Measurements from ENCODE around the gene ARHGEF39.
A peak's percentile ranks its signal among the peaks of the same experiment; 100 is the strongest.

The ARHGEF39 gene, protein sequence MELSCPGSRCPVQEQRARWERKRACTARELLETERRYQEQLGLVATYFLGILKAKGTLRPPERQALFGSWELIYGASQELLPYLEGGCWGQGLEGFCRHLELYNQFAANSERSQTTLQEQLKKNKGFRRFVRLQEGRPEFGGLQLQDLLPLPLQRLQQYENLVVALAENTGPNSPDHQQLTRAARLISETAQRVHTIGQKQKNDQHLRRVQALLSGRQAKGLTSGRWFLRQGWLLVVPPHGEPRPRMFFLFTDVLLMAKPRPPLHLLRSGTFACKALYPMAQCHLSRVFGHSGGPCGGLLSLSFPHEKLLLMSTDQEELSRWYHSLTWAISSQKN

DNA sequence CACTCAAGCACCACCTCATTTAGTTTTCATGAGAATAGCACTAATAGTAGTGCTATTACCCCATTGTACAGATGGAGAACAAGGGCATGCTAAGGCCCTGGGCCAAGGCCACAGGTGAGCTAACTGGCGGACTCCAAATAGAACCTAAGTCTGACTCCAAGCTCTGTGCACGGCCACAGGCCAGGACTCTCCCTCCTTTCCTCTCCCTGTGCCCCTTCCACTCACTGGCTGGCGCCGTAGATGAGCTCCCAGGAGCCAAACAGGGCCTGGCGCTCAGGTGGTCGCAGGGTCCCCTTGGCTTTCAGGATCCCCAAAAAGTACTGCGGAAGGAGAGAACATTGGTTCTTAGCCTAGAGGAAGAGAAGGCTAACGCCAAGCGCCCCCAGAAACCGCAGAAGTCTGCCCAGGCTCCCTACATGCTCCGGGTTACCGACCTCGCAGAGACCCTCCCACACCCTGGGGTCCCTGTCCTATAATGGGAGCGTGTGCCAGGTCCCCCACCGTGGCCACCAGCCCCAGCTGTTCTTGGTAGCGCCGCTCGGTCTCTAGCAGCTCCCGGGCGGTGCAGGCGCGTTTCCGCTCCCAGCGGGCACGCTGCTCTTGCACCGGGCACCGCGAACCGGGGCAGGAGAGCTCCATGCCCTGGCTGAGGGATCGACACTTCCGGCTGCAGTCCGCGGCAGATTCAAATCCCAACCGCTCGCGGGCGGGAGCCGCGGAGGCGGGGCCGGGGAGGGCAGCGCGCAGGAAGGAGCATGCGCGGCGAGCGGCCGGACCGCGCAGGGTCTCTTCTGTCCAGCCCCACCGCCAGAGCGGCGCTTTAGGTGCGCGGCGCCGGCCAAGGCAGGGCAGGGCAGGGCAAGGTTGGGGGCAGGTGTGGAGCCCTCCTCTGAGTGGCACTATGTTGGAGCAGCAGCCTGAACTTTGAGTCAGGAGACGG, at the start of gene ARHGEF39:
Gene ARHGEF39, minus strand, starts transcription at position 665 of the 940 bp plus-strand sequence. Its CDS starts 26 bp downstream, at position 639.
- DNase-seq (ENCODE audit: low spot score): peak; percentile 89

DNA sequence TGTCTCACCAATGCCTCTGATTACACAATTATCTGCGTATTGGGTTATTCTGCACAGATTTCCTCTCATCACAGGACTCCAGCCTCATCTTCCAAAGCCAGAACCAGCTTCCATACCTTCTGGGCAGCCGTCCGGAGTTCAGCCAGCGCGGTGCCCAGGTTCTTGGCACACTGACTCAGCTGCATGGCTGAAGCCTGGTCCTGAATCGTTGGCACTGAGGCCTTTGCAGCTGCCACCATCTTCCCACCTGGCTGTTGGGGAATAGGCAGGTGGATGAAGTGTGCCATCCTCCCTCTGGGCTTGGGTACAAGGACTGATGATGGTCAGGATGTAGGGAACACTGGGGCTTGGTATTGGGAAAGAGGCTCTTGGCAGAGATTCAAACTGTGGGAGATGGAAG, 49.1 kb upstream of the ARHGEF39 start:
- no peak for DNase-seq (ENCODE audit: low spot score)

DNA sequence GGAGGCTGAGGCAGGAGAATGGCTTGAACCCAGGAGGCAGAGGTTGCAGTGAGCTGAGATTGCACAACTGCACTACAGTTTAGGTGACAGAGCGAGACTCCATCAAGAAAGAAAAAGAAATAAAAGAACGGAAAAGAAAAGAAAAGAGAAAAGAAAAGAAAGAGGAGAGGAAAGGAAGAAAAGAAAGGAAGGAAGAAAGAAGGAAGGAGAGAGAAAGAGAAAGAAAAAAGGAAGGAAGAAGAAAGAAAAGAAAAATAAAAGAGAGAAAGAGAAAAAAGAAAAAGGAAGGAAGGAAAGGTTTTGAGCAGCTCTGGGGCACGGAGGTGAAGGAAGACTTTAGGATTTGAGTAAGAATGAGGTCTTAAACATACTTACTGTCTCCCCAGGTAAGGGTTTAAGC, 48.6 kb upstream of the ARHGEF39 start:
- DNase-seq (ENCODE audit: low spot score): no peak

DNA sequence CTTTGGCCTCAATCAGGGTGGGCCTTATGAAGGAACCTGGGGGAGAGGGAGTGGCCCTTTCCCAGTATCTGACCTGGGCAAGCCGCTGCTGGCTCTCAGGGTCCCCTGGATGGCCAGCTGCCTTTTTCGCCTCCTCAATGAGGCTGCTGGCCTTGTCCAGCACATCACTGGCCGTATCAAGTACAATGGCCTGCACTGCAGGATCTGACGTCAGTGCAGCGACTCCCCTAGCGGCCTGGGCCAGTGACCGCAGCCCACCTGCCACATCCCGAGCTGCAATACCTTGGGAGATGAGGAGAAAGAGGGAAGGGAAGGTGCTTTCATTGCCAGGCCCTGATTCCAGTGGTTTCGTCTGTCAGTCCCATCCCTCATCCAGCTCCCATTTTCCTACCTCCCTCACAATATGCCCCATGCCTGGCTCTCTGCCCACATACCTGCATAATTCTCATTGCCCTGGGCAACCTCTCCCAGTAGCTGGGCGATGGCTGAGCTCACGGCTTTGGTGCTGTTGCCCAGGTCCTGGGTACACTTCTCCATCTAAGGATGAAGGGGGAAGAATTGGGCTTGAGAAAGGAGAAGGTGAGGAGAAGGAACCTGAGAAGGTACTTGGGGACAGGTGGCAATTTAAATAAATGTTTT, 47.9 kb upstream of the ARHGEF39 start:
- no peak for DNase-seq (ENCODE audit: low spot score)

DNA sequence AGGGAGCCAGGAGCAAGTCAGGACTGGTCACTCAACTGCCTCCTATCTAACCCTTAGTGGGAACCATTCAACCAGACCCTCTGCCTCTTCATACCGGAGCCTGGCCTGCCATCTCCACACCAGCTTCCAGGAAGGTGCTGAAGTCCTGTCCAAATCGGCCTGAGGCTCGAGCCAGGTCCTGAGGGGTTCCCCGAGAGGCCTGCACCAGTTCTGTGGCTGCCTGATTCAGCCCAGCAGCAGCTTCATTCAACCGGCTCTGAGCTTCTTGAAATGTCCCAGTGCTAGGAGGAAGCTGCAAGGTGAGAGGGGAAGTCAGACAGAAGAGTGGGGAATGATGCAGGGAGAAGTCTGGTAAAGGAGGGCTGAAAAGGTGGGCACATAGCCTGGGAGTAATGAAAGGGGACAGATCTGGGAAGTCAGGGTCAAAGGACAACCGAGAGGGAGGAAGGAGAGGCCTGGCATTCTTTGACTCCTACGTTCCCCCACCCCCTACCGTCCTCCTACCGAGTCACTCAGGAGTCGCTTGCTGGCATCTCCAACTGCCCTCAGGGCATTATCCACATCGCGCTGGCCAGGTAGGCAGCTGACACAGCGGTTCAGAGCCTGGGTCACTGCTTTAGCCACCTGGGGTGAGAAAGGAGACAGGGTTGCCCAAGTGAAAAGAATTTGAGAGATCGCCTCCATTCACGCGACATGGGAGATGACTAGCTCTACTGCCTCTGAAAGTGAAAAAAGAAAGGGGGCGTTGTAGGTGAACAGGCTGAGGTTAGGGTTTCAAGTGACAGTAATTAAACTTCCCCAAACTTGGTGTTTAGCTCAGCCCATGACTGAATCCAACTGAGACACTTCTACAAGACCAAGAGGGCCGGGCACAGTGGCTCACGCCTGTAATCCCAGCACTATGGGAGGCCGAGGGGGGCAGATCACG, 46.8 kb upstream of the ARHGEF39 start:
- no peak for DNase-seq (ENCODE audit: low spot score)

DNA sequence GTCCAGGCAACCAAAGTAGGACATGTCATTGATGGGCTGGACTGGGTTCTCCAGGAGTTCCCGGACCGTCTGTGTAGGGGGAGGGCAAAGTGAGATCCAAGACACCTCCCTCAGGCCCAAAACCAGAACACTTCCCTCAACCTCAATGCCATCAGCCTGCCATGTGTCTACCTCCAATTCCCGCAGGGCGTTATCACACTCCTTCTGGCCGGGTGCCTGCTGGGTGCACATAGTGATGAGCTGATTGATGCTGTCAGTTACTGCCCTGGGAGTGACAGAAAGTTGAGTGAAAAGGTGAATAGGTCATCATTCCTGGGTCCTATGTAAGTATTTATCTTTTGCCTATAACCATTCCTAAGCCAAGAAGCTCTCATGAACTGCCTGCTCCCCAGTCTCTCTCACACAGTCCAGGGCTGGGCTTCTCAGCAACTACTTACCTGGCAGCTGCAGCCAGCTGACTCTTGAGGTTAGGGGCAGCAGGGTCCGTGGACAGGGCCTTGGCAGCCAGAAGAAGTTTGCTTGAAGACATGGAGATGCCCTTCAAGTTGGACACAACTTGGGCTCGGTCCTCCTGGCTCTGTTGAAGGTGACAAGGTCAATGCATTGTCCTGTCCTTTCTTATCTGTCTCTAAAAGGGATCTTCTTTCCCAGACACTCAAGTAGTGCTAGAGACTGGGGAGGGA, 46.0 kb upstream of the ARHGEF39 start:
- DNase-seq (ENCODE audit: low spot score): no peak

DNA sequence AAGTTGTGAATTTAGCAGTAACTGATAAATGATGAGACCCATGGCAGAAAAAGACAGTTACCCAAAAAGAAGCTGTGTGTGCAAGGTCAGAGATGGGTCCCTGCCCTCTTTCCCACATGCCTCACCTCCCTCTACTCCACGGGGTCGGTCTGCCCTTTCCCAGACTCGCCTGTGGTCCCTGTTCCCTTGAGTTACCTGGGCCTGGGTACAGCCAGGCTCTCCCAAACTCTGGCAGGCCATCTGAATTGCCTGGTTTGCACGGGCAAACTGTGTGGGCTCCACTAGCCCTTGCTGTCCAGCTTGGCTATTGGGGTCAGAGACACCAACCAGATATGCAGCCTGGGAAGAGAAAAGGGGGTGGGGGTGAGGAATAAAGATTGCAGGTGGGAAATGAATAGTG, 43.2 kb upstream of the ARHGEF39 start:
- no peak for DNase-seq (ENCODE audit: low spot score)

DNA sequence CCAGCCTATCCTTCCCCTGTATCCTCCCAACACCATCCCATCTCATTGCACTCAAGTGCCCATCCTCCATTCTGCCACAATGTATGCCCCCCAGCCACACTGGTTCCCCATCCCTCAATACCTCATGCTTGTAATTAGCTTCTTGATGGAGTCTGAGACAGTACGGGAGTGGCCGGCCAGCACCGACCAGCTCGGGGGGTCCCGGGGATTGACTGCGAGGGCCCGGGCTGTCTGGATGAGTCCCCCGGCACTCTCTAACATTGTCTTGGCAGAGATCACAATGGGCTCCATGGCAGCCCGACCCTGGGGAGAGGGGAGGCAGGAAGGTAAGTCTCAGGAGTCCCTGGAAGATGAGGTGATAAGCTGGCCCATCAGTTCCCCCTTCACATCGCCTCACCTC, 42.0 kb upstream of the ARHGEF39 start:
- DNase-seq (ENCODE audit: low spot score): no peak

DNA sequence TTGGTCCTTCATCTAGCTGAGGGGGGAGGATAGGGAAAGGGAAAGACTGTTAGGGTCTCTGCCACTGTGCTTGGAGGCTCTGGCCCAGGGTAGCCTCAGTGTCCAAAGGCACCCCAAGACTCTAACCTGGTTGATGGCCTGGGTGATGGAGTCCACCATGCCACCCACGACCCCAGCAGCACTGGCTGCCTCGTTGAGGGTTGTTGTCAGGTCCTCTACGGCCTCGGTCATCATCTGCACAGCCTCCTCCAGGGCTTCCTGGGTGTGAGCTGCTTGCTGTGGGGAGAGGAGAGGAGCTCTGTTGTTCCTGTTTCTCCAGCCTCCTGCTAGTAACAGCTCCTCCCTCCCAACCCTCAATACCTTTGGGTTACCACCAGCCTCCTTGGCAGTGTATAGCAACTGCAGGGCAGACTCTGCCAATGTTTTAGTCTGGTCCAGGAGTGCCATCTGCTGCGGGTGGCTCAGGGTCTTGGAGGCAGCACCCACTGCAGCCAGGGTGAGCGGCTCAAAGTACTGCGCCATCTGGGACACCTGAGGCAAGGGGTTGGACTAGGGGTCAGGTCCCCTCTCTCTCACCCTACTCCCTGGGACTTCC, 40.9 kb upstream of the ARHGEF39 start:
- no peak for DNase-seq (ENCODE audit: low spot score)

DNA sequence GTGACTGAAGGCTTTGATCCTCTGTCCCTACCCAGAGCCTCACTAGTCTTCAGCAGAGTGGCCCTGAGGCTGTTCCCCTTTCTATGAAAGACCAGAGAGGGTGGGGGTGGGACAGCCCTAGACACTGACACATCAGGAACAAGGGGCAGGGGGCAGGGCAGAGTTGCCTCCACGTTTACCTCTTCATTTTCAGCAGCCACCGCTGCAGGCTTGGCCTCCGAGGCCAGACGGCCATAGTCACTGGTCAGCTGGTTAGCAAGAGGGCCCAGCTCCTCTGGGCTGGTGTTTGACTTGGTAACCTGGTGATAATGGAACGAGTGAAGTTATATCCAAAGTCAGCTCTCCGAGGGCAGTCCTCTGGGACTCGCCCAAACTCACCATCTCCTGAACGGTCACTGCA, 40.4 kb upstream of the ARHGEF39 start:
- DNase-seq (ENCODE audit: low spot score): no peak

DNA sequence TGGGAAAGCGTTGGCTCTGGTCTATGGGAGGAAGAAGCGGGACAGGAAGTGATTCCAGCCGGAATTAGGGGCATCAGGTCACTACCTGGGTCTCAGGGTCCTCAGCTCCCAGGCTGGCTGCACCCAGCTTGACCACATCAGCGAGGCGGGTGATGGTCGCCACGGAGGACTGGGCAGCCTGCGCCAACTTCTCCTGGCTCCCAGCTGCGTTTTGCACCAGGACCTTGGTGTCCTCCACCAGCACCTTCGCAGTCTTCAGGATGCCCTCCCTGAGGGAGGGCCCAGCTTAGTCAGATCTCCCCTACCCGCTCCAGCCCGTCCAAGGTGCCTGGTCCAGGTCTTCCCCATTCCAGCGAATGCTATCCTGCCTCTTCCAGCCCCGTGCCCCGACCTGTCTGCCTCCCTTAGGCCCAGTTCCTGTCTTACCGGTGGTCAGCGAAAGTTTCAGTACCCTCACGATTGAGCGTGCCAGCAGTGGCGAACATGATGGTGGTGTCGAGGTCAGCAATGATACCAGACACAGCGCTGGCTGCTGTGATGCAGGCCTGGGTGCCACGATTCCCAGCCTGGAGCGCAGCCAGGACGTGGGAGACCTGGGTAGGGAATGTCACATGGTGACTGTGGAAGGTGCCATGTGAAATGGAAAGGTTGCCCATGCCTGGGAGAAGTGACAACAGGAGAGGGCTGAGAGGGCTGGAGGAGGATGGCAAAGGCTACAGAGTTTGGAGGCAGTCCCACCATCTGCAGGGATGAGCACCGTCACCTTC, 39.1 kb upstream of the ARHGEF39 start:
- DNase-seq (ENCODE audit: low spot score): no peak

DNA sequence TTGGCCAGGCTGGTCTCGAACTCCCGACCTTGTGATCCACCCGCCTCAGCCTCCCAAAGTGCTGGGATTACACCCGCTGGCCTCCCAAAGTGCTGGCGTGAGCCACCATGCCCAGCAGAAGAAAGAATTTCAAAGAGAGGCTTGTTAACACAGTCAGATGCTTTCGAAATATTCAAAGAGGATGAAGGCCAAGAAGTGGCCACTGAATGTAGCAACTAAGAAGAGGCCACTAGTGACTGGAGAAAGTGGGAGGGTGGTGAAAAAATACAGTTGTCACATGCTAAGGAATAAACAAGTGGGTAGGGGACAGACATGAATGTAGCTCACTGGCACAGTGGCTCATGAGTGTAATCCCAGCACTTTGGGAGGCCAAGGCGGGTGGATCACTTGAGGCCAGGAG, 37.7 kb upstream of the ARHGEF39 start:
- no peak for DNase-seq (ENCODE audit: low spot score)

DNA sequence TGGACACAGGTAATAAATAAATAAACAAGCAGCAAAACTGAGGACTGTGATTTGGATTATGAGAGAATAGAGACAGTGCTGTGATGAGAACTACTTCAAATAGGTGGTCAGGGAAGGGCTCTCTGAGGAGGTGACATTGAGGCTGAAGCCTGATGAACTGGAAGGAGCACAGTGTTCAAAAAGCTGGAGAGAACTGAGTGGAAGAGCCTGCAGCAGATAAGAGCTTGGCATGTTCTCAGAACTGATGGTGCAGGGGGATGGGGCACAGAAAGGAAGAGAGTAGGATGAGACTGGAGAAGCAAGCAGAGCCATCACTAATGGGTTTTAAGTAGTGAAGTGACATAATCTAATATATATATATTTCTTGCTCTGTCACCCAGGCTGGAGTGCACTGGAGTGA, 35.9 kb upstream of the ARHGEF39 start:
- DNase-seq (ENCODE audit: low spot score): no peak

DNA sequence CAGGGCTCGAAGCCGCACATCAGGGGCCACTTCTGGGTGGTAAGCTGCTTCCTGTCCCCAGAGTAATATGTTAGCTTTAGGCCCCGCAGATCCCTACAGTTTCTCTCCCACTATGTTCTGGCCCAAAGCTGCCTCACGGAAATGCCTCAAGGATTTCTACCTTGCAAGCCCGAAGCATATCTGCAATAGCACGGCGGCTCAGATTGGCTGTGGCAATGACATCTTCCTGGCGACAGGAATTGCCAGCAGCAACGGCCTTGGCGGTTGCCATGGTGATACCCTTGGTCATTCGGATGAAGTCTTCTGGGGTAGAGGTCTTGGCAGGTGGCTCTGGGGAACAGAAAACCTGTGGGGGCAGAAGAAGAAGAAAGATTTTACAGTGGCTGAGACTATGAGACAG, 35.0 kb upstream of the ARHGEF39 start:
- DNase-seq (ENCODE audit: low spot score): no peak

DNA sequence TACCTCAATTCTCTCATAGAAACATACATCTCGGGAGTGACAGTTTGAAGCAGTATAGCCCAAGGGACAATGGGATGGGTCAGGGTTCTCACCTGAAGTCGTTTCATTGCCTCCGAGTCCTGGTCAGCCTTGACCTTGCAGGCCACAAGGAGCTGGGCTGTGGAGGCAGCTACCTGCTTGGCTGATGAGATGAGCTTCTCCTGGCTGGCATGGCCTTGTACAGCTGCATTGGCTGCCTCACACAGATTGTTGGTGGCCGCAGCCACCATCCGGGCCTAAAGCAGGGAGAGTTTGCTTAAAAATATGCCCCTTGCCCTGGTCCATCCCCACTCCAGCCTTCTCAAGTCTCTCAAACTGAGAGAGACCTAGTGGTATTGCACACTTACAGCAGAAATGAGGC, 33.2 kb upstream of the ARHGEF39 start:
- DNase-seq (ENCODE audit: low spot score): no peak

DNA sequence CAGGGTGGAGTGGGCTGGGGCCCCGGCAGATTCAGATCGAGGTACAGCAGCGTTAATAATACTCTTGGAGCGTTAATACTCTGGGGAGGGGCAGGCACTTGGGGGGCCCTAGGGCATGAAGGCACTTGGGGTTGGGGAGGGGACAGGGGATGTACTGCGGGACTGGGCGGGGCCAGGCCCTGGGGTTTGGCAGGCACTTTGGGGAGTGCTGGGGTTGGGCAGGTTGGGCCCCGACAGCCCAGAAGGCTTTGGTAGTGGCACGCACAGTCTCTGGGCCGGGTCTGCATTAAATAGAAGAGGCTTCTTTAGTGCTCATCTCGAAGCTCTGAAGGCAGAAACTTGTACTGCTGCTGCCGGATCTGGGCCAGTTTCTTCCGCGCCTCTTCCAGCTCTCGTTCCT, 32.5 kb upstream of the ARHGEF39 start:
- no peak for DNase-seq (ENCODE audit: low spot score)

DNA sequence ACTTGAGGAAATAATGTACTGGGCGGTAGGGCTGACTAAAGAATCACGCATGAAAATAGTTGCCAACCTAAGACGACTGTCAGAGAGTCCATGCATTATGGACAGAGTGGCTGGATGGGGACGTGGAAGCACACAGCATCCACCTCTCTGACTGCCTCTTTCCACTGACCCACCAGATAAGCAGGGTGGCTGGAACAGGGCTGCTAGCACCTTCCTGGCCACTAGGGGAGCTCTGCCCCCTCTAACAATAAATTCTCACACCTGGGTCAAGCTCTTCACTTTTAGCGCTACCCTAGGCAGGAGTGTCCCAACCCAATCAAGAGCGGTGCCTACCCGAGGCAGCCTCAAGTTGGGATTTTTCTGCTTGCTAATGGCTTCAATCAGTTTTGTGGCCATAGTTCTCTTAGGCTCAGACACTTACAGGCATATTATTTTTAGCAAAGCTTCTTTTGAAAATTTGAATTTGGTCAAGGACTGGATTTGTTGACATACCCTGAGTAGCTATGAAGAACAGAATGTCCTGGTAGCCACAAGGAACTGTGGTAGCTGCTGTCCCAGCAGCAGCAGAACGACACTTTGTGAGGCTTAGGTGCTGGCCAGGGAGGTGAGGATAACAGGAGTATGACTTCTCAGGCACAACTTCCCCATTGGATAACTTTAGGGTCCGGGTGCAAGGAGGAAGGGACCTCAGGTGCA, 31.7 kb upstream of the ARHGEF39 start:
- DNase-seq (ENCODE audit: low spot score): peak; percentile 65

DNA sequence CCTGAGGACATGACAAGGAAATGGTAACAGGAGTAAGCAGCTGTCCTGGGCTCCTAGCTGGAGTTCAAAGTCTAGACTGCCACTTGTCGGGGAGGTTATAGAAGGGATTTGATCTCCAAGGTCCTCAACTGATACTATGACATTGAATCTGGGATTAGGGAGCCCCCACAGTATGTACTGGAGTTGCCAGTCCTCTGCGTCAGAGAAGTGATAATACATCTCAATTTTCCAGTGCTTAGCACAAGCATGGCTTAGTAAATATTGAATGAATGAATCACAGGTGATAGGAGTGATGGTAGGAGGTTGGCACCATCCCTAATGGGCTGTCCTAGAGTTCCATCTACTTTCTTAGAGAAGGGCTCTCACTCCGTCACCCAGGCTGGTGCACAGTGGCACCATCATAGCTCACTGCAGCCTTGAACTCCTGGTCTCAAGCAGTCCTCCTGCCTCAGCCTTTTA, 31.0 kb upstream of the ARHGEF39 start:
- no peak for DNase-seq (ENCODE audit: low spot score)

DNA sequence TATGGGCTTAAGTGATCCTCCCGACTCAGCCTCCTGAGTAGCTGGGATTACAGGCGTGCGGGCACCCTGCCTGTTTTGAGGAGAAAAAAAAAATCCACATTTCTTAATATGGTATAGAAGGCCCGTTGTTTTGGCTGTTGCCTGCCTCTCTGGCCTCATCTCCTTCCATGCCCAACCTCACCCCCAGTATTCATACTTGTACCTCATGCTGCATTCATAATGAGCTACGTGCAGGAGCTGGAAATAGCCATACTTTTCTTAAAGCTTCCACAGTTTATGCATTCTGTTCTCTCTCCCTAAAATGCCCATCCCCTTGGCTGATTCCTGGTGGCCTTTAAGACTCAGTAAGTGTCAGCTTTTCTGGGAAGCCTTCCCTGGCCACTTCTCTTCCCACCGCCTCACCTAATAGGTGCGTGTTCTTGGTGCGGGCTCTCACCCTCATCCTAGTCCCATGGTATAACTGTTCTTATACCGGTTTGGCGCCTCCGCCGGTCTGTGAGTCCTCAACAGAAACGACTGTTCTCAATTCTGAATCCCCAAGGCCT, 26.8 kb upstream of the ARHGEF39 start:
- no peak for DNase-seq (ENCODE audit: low spot score)

Measured in LoVo (cell line).